Ovary (tissue), 10 donors: ENCODE data around the gene CDC42. TPM values are rescaled to one million over a fixed set of nuclear protein-coding genes. Genes with fewer than 3 reads are reported as not detected.
A peak's percentile ranks its signal among the peaks of the same experiment; 100 is the strongest.
"Not testable (repeated sequence)": the region's sequence is repeated elsewhere in the genome, so short reads cannot be mapped to it uniquely, and the experiment has no call there.

ENCODE experiments used
- DNase-seq, 5 donors: peaks; one replicate each; pipeline ENCODE4 v3.0.0-alpha.2; 2019 to 2020
- H3K27ac ChIP-seq, 2 donors: fragments of 200-600 bp; one replicate each; pipeline versions ENCODE4 v1.5.1 to v1.8.0; 2019 to 2022
- H3K27me3 ChIP-seq: fragments of 200-600 bp; one replicate; pipeline ENCODE4 v1.8.0; 2022
- H3K36me3 ChIP-seq: fragments of 200-600 bp; sonication (generic); one replicate; pipeline ENCODE4 v1.5.1; 2019
- H3K4me1 ChIP-seq: one replicate; pipeline ENCODE4 v1.8.1; 2013; ENCODE audit warnings: mild to moderate bottlenecking, moderate library complexity; ENCODE audit not compliant: insufficient read depth
- H3K4me3 ChIP-seq: fragments of 200-600 bp; sonication (generic); one replicate; pipeline ENCODE4 v1.5.1; 2017
- H3K9me3 ChIP-seq, 2 donors: fragments of 200-600 bp in 1 of 2; sonication (generic) in 1 of 2; one replicate each; pipeline versions ENCODE4 v1.5.1 to v1.8.1; 2013 to 2019; ENCODE audit warnings: mild to moderate bottlenecking in 1 of 2, moderate library complexity in 1 of 2
- EP300 ChIP-seq: sonication (generic); formaldehyde crosslinking; IDR thresholded peaks from one replicate; pipeline ENCODE4 v1.6.1; 2017; ENCODE audit warnings: antibody characterized with exemption
- POLR2A ChIP-seq: fragments of 450-650 bp; IDR thresholded peaks from one replicate; pipeline ENCODE4 v1.6.1; 2017; ENCODE audit warnings: antibody characterized with exemption, mild to moderate bottlenecking, moderate library complexity
- WGBS, 3 donors: extraction: QIAGEN DNeasy Blood & Tissue Kit in 1 of 3; methylation state at CpG; one replicate each; pipeline versions ENCODE4 v1.1.5 to v1.1.7; 2013 to 2017; 5-methylcytosine and 5-hydroxymethylcytosine counted together
- intact Hi-C, 4 donors: fragments of 100-400 bp; cut with DNase I; formaldehyde crosslinking; loops; one replicate each; pipeline versions ENCODE4 v1.11.0 to v1.15.1; 2022 to 2023
- long read RNA-seq, 3 donors: library from polyadenylated mRNA in 2 of 3; unstranded in 2 of 3; transcript quantifications; one replicate each; pipeline ENCODE4 v2.0.0 and lab custom pipeline, GENCODE V29; 2021 to 2026
- polyA plus RNA-seq, 2 donors: library from polyadenylated mRNA; stranded (reverse); fragments of 200-250 nt in 1 of 2; fragments of 350-450 nt in 1 of 2; fragmentation: Illumina TruSeq in 1 of 2; extraction: RNeasy Lipid Tissue Mini Kit (QIAGEN cat#74804) in 1 of 2; gene quantifications; one replicate each; pipeline ENCODE4 v1.2.3, GENCODE V29; 2013 to 2014
- total RNA-seq, 7 donors: library from RNA; depleted of rRNA in 2 of 7; stranded (reverse); fragments of >200 nt in 2 of 7; fragmentation: NEBNext Ultra II Directional in 3 of 7; extraction: Animal tissue kit (Norgen Biotek cat#: 25700) in 3 of 7; gene quantifications; one replicate each; pipeline versions ENCODE4 v1.1.0 to v1.2.4, GENCODE V29; 2016 to 2023
- TF ChIP-seq, protein P1 (sequence below), 3 donors: fragments of 450-650 bp in 2 of 3; fragments of 200-600 bp in 1 of 3; IDR thresholded peaks; one replicate each; pipeline versions ENCODE4 v1.5.1 to v1.8.0; 2016 to 2022; ENCODE audit warnings: antibody characterized with exemption in 3 of 3, mild to moderate bottlenecking in 1 of 3
- donor health status: DM: no; HTN: no; CAD: no; lungs with moderate emphysema.
- donor health status: DM: no; HTN: no; CAD: no.
- donor health status: Bipolar disorder and iron deficiency.
- donor health status: DM: yes; HTN: yes; CAD: no.
- donor health status: DM: no; HTN: no; CAD: no.
- donor health status: DM: yes; HTN: yes; CAD: no.

The CDC42 gene
- total RNA-seq, result 100 to 1,000 TPM; 111 to 238 (median 200) TPM
- polyA plus RNA-seq, result 100 to 1,000 TPM; 113 to 238 TPM
- long read RNA-seq, donor 1, partial matches to known transcripts, result 32 of 132 reads
- long read RNA-seq, donor 1, other reads (novel, unspliced or antisense), result 97 of 132 reads
- long read RNA-seq, donor 2, partial matches to known transcripts, result 47 of 133 reads
- long read RNA-seq, donor 2, other reads (novel, unspliced or antisense), result 83 of 133 reads
- long read RNA-seq, donor 3, partial matches to known transcripts, result 11 of 45 reads
- long read RNA-seq, donor 3, other reads (novel, unspliced or antisense), result 33 of 45 reads

DNA sequence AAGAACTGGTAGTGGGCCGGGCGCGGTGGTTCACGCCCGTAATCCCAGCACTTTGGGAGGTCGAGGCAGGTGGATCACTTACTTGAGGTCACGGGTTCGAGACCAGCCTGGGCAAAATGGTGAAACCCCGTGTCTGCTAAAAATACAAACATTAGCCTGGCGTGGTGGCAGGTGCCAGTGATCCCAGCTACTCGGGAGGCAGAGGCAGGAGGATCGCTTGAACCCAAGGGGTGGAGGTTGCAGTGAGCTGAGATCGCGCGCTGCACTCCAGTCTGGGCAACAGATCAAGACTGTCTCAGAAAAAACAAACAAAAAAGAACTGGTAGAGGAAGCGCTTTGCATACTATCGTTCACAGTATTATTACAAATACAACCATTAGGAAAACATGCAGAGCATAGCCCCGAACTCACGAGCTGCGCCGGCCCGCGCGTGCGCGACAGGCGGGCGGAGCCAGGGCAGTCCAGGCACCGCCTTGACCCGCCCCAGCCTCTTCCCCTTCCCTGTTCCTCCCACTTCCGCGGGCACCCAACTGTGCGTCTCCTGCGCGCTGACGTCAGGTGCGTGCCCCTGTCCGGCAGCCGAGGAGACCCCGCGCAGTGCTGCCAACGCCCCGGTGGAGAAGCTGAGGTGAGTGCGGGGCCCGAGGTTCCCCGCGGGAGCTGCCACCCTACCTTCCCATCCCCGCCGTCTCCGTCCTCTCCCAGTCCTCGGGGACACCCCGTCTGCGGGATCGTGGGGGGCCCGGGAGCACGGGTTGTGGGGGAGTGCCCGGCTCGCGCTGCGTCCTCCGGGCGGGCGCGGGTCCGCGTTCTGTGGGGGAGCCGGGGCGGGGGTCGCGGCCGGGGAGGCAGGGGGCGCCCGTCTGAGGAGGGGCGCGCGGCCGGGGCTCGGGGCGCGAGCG lies at the start of gene CDC42:
TSS of gene CDC42 (plus strand) at position 595 of the 902 bp plus-strand sequence. CDS start 25,770 bp downstream, outside the sequence.
- TF ChIP-seq EP300, result no peak
- TF ChIP-seq POLR2A, result peak; percentile 98
- TF ChIP-seq, protein P1, sequence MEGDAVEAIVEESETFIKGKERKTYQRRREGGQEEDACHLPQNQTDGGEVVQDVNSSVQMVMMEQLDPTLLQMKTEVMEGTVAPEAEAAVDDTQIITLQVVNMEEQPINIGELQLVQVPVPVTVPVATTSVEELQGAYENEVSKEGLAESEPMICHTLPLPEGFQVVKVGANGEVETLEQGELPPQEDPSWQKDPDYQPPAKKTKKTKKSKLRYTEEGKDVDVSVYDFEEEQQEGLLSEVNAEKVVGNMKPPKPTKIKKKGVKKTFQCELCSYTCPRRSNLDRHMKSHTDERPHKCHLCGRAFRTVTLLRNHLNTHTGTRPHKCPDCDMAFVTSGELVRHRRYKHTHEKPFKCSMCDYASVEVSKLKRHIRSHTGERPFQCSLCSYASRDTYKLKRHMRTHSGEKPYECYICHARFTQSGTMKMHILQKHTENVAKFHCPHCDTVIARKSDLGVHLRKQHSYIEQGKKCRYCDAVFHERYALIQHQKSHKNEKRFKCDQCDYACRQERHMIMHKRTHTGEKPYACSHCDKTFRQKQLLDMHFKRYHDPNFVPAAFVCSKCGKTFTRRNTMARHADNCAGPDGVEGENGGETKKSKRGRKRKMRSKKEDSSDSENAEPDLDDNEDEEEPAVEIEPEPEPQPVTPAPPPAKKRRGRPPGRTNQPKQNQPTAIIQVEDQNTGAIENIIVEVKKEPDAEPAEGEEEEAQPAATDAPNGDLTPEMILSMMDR (IDR thresholded peaks at IDR 0.05), result no peak
- DNase-seq, result peak; percentile 96 to 98 (median 97)
- Histone ChIP-seq H3K4me1 (peaks cover 8% of the 10 kb centered on the region), H3K27ac (peak within 1 kb of the TSS; percentile 100), H3K36me3 (no peaks in the 10 kb centered on the region), H3K9me3 (no peaks in the 10 kb centered on the region), H3K4me3 (peak within 1 kb of the TSS; percentile 95), H3K27me3 (no peaks in the 10 kb centered on the region)
- WGBS, 3 donors, result 11 to 16% (median 14%) methylated on average over 67 to 81 of the region's 81 CpGs
- intact Hi-C loops, result no loop called here

GRCh38 chr1:22002875-22003274 lies 49.6 kb upstream of the CDC42 start:
- DNase-seq, H3K4me3 ChIP-seq, H3K4me1 ChIP-seq, H3K9me3 ChIP-seq, H3K36me3 ChIP-seq, intact Hi-C loops, H3K27me3 ChIP-seq, H3K27ac ChIP-seq: not testable (repeated sequence)
- WGBS, 3 donors, result 78 to 81% (median 80%) methylated on average over 8 of the region's 8 CpGs

DNA sequence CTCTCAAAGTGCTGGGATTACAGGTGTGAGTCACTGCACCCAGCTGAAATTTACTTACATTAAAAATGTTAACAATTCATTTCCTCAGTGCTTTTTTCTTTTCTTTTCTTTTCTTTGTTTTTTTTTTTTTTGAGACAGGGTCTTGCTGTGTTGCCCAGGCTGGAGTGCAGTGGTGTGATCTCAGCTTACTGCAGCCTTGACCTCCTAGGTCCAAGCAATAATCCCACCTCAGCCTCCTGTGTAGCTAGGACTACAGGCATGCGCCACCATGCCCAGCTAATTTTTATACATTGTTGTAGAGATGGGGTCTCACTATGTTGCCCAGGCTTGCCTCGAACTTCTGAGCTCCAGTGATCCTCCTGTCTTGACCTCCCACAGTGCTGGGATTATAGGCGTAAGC lies 48.5 kb upstream of the CDC42 start:
- DNase-seq, H3K36me3 ChIP-seq, intact Hi-C loops, H3K9me3 ChIP-seq, H3K27ac ChIP-seq, H3K27me3 ChIP-seq, H3K4me1 ChIP-seq, H3K4me3 ChIP-seq: not testable (repeated sequence)
- 94% methylated on average over 3 of the region's 3 CpGs for WGBS, 3 donors

DNA sequence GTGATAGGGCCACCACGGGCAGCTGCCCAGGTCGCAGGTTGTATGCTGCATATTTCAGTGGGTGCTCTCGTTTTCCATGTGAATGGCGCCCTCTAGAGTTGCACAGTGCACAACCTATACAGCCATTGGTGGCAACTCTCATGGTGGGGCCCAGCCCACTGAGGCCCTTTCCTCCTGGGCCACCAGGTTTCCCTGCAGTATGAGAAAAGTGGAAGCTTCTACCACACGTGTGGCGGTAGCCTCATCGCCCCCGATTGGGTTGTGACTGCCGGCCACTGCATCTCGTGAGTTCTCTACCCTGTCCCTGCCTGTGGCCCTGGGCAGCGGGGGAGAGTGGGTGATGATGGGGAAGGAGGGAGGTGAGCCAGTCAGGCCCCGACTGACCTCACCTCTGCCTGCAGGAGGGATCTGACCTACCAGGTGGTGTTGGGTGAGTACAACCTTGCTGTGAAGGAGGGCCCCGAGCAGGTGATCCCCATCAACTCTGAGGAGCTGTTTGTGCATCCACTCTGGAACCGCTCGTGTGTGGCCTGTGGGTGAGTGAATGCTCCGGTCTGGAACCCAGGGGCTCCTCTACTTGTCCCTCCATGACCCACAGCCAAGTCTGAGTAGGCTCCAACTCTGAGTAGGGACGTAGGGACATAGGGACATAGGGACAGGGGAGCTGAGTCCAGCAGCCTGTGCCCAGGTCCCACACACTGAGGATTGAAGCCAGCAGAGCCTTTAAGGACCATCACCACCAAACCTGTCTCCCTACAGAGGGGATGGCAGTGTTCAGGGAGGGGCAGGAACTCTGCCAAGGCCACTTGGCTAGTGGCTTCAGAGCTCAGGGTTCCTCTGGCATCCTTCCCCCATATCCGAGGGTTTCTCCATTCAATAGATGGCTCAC lies 47.0 kb upstream of the CDC42 start:
- DNase-seq, H3K27ac ChIP-seq, H3K36me3 ChIP-seq, H3K4me1 ChIP-seq, intact Hi-C loops, H3K27me3 ChIP-seq, H3K9me3 ChIP-seq, H3K4me3 ChIP-seq: not testable (repeated sequence)
- WGBS, 3 donors, result 67 to 69% (median 67%) methylated on average over 18 of the region's 18 CpGs

DNA sequence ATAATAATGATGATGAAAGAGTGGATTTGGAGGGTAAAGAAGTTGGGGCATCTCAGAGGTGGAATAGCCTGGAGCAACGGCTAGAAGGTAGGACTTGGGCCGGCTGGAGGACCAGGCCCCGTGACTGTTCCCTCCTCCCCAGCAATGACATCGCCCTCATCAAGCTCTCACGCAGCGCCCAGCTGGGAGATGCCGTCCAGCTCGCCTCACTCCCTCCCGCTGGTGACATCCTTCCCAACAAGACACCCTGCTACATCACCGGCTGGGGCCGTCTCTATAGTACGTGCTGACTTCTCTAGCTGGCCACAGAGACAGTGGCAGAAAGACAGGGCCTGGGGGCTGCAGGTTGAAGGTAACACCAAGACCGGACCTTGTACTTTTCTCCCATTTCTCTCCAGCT lies 45.8 kb upstream of the CDC42 start:
- H3K27ac ChIP-seq, H3K4me1 ChIP-seq, H3K27me3 ChIP-seq, DNase-seq, H3K36me3 ChIP-seq, H3K4me3 ChIP-seq, intact Hi-C loops, H3K9me3 ChIP-seq: not testable (repeated sequence)
- 70 to 84% (median 80%) methylated on average over 11 to 13 of the region's 13 CpGs for WGBS, 3 donors

GRCh38 chr1:22007262-22007661 lies 45.2 kb upstream of the CDC42 start:
- intact Hi-C loops, H3K4me1 ChIP-seq, H3K36me3 ChIP-seq, H3K27me3 ChIP-seq, H3K9me3 ChIP-seq, H3K4me3 ChIP-seq, DNase-seq, H3K27ac ChIP-seq: not testable (repeated sequence)
- 80 to 88% (median 81%) methylated on average over 9 of the region's 10 CpGs for WGBS, 3 donors

- H3K27ac ChIP-seq, H3K9me3 ChIP-seq, H3K4me1 ChIP-seq, H3K36me3 ChIP-seq, H3K27me3 ChIP-seq, H3K4me3 ChIP-seq, intact Hi-C loops, DNase-seq: not testable (repeated sequence)
- 77 to 83% (median 81%) methylated on average over 8 to 11 of the region's 11 CpGs for WGBS, 3 donors
These were observed 42.9 kb upstream of the CDC42 start for GRCh38 chr1:22009566-22009965.

DNA sequence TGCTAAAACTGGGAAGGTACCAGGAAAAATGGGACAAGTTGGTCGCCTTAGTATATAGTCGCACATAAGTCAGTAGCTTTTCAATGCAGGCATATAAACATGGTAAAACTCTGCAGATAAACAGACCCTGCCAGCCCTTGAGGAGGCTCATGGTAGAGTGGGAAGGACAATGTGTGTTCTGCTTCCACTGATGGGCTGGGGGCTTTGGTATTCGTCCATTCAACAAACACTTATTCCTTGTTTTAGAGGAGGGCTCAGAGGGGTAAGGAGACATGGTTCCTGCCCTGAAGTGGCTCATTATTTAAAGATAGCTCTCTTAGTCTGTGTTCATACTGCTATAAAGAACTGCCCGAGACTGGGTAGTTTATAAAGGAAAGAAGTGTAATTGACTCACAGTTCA lies 39.8 kb upstream of the CDC42 start:
- H3K4me3 ChIP-seq, H3K4me1 ChIP-seq, H3K27me3 ChIP-seq, H3K27ac ChIP-seq, H3K9me3 ChIP-seq, DNase-seq, intact Hi-C loops, H3K36me3 ChIP-seq: not testable (repeated sequence)
- 67 to 83% (median 69%) methylated on average over 4 of the region's 4 CpGs for WGBS, 3 donors

DNA sequence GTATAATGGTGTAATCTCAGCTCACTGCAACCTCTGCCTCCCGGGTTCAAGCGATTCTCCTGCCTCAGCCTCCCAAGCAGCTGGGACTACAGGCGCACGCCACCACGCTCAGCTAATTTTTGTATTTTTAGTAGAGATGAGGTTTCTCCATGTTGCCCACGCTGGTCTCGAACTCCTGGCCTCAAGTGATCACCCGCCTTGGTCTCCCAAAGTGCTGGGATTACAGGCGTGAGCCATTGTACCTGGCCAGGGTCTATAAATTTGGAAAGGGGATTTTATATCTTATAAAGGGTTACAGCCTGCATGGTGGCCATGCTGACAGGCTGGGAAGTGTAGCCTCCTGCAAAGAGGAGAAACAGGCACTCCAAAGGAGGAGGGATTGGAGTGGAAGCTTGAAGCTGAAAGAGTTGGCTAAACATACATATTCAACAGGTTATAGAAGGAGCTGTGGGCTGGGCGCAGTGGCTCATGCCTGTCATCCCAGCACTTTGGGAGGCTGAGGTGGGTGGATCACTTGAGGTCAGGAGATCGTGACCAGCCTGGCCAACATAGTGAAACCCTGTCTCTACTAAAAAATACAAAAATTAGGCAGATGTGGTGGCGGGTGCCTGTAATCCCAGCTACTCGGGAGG lies 37.8 kb upstream of the CDC42 start:
- H3K4me3 ChIP-seq, intact Hi-C loops, H3K27ac ChIP-seq, DNase-seq, H3K9me3 ChIP-seq, H3K27me3 ChIP-seq, H3K4me1 ChIP-seq, H3K36me3 ChIP-seq: not testable (repeated sequence)
- 86 to 90% (median 87%) methylated on average over 13 of the region's 13 CpGs for WGBS, 3 donors
